Testis (tissue), 3 donors: ENCODE measurements around the gene COL6A1. TPM values are rescaled to one million over a fixed set of nuclear protein-coding genes. Genes with fewer than 3 reads are reported as not detected.

Source experiments
- DNase-seq: peaks from one replicate; pipeline ENCODE4 v3.0.0-alpha.2; 2019
- H3K27ac ChIP-seq, 2 donors: fragments of 200-600 bp; sonication (generic); one replicate each; pipeline ENCODE4 v1.5.1; 2019
- H3K27me3 ChIP-seq: fragments of 200-600 bp; sonication (generic); one replicate; pipeline ENCODE4 v1.5.1; 2019
- H3K36me3 ChIP-seq: fragments of 200-600 bp; sonication (generic); one replicate; pipeline ENCODE4 v1.5.1; 2017; ENCODE audit warnings: low read depth; ENCODE audit errors: missing control alignments
- H3K4me1 ChIP-seq: fragments of 200-600 bp; sonication (generic); one replicate; pipeline ENCODE4 v1.5.1; 2019
- H3K4me3 ChIP-seq, 2 donors: fragments of 200-600 bp; sonication (generic); one replicate each; pipeline ENCODE4 v1.5.1; 2017 to 2019
- H3K9me3 ChIP-seq: fragments of 200-600 bp; sonication (generic); one replicate; pipeline ENCODE4 v1.5.1; 2017
- CTCF ChIP-seq, 3 experiments: fragments of 450-650 bp in 2 of 3; fragments of 200-600 bp in 1 of 3; sonication (generic) in 1 of 3; IDR thresholded peaks; one replicate each; pipeline ENCODE4 v1.5.1; 2016 to 2019; ENCODE audit warnings: antibody characterized with exemption in 3 of 3, mild to moderate bottlenecking in 2 of 3, moderate library complexity in 1 of 3
- POLR2A ChIP-seq: fragments of 450-650 bp; IDR thresholded peaks from one replicate; pipeline ENCODE4 v1.6.1; 2017; ENCODE audit warnings: antibody characterized with exemption, mild to moderate bottlenecking, moderate library complexity
- WGBS, 2 donors: methylation state at CpG; one replicate each; pipeline ENCODE4 v1.1.5; 2018; 5-methylcytosine and 5-hydroxymethylcytosine counted together
- intact Hi-C: fragments of 100-400 bp; cut with DNase I; formaldehyde crosslinking; loops from one replicate; pipeline ENCODE4 v1.15.1; 2023; ENCODE audit warnings: low total_unique reads
- polyA plus RNA-seq: library from polyadenylated mRNA; stranded (reverse); fragments of 350-450 nt; fragmentation: Illumina TruSeq; extraction: RNeasy Lipid Tissue Mini Kit (QIAGEN cat#74804); gene quantifications from one replicate; pipeline ENCODE4 v1.2.3, GENCODE V29; 2014; ENCODE audit warnings: low read depth, low replicate concordance; ENCODE audit not compliant: insufficient read depth
- total RNA-seq, 2 donors: library from RNA; depleted of rRNA; stranded (reverse); fragments of >200 nt; gene quantifications; one replicate each; pipeline ENCODE4 v1.2.3, GENCODE V29; 2016

Gene COL6A1
- total and polyA plus RNA-seq, 3 donors from 2014 or later = 166 to 197 (median 178) TPM

GRCh38 chr21:45997205-45997494, 15.6 kb downstream of the COL6A1 start:
- peak; percentile 12 for DNase-seq
- H3K27ac ChIP-seq = no peak overlapping the region
- intact Hi-C loops = no loop called here
- no peaks in the 10 kb centered on the region for H3K27me3 ChIP-seq
- H3K36me3 ChIP-seq = no peaks in the 10 kb centered on the region
- 92% methylated on average over 8 of the region's 9 CpGs; no CpG with 5 or more reads in 1 of the 2 donors for WGBS, 2 donors
- no peak overlapping the region for H3K4me3 ChIP-seq
- no peaks in the 10 kb centered on the region for H3K9me3 ChIP-seq
- TF ChIP-seq POLR2A (no peak), CTCF (IDR thresholded peaks at IDR 0.05) (no peak)
- H3K4me1 ChIP-seq = no peaks in the 10 kb centered on the region

GRCh38 chr21:45997495-45998275, 16.1 kb downstream of the COL6A1 start:
- 83 to 96% methylated on average over 12 to 24 of the region's 38 CpGs for WGBS, 2 donors
- Histone ChIP-seq H3K9me3 (no peaks in the 10 kb centered on the region), H3K36me3 (no peaks in the 10 kb centered on the region), H3K4me3 (no peak overlapping the region), H3K4me1 (no peaks in the 10 kb centered on the region), H3K27me3 (no peaks in the 10 kb centered on the region), H3K27ac (no peak overlapping the region)
- TF ChIP-seq POLR2A (no peak), CTCF (IDR thresholded peaks at IDR 0.05) (no peak)
- intact Hi-C loops = no loop called here
- DNase-seq = peak; percentile 10

- Histone ChIP-seq H3K27ac (no peak overlapping the region), H3K27me3 (no peaks in the 10 kb centered on the region), H3K36me3 (no peaks in the 10 kb centered on the region), H3K4me3 (no peak overlapping the region), H3K4me1 (no peaks in the 10 kb centered on the region), H3K9me3 (no peaks in the 10 kb centered on the region)
- intact Hi-C loops = no loop called here
- 91 to 94% methylated on average over 18 to 22 of the region's 22 CpGs for WGBS, 2 donors
- peak; percentile 10 for DNase-seq
- no peak for TF ChIP-seq POLR2A
- TF ChIP-seq CTCF (IDR thresholded peaks at IDR 0.05) = no peak
Observed at GRCh38 chr21:45998276-45998701, 16.7 kb downstream of the COL6A1 start.

GRCh38 chr21:45998871-45999580, 17.5 kb downstream of the COL6A1 start:
- H3K4me1 ChIP-seq = no peaks in the 10 kb centered on the region
- H3K9me3 ChIP-seq = no peaks in the 10 kb centered on the region
- intact Hi-C loops = no loop called here
- H3K4me3 ChIP-seq = no peak overlapping the region
- WGBS, 2 donors = 92% methylated on average over 16 to 33 of the region's 33 CpGs
- no peaks in the 10 kb centered on the region for H3K36me3 ChIP-seq
- H3K27ac ChIP-seq = no peak overlapping the region
- DNase-seq = peak; percentile 9
- TF ChIP-seq POLR2A = no peak
- TF ChIP-seq CTCF (IDR thresholded peaks at IDR 0.05) = no peak
- no peaks in the 10 kb centered on the region for H3K27me3 ChIP-seq
